Inflammatory macrophage (primary cell): ENCODE results near the gene TADA2A.
"Not testable (repeated sequence)": the region's sequence is repeated elsewhere in the genome, so short reads cannot be mapped to it uniquely, and the experiment has no call there.

Experiments used
- DNase-seq, 2 donors: peaks; one replicate each; pipeline ENCODE4 v3.0.0-alpha.2; 2020 to 2022

The TADA2A gene

GRCh38 chr17:37493249-37494027, 86.8 kb downstream of the TADA2A start:
- DNase-seq: no peak

DNA sequence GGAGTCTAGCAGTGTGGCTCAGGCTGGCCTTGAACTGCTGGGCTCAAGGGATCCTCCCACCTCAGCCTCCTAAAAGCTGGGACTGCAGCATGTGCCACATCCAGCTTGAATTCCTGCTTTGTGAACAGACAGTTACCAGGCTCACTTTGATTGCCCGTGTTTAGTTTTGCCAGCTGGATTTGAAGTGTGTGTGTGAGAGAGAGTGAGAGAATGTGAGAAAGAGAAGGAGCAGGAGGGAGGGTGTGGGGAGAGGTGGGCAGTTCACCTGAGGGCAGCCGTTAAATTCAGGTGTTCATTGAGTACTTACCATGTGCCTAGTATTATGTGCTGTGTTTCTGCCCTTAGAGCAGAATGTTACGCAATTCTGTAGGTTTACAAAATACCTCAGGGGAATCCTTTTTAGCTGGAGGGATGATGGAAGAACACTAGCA, 87.7 kb downstream of the TADA2A start:
- DNase-seq: no peak

DNA sequence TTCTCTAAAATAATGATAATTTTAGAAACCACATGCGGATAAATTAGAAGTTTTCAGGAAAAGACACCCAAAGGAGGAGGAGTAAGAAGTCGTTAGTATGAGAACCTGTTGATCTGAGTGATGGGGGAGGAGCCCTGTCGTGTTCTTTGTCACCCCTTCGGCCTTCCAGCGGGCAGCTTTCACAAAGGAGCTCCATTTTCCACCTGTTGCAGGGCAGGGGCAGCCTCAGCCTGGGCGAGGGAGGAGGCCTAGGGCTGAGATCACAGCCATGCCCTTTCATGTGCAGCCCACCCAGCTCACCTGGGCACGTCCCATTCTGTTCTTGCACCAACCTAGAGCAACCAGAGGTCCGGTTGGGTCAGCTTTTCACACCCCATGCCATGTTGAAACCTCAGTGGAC, 88.3 kb downstream of the TADA2A start:
- DNase-seq: no peak

DNA sequence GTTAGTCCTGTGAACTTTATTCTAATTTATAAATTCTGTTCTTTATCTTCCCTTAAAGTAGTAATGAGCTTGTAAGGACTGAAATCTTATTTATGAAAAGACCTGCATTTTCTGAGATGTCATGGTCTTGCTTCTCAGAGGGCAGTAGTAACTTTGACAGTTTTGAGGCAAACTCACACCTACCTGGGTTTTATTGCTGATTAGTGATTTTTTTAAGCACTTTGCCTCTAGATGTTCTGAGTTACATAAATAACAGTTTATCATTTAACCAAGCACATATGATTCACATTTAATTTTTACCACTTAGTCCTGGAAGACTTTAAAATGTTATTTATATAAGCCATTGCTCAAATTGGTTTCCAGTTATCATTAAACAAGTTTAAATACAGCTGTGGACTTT, 93.7 kb downstream of the TADA2A start:
- no peak for DNase-seq

DNA sequence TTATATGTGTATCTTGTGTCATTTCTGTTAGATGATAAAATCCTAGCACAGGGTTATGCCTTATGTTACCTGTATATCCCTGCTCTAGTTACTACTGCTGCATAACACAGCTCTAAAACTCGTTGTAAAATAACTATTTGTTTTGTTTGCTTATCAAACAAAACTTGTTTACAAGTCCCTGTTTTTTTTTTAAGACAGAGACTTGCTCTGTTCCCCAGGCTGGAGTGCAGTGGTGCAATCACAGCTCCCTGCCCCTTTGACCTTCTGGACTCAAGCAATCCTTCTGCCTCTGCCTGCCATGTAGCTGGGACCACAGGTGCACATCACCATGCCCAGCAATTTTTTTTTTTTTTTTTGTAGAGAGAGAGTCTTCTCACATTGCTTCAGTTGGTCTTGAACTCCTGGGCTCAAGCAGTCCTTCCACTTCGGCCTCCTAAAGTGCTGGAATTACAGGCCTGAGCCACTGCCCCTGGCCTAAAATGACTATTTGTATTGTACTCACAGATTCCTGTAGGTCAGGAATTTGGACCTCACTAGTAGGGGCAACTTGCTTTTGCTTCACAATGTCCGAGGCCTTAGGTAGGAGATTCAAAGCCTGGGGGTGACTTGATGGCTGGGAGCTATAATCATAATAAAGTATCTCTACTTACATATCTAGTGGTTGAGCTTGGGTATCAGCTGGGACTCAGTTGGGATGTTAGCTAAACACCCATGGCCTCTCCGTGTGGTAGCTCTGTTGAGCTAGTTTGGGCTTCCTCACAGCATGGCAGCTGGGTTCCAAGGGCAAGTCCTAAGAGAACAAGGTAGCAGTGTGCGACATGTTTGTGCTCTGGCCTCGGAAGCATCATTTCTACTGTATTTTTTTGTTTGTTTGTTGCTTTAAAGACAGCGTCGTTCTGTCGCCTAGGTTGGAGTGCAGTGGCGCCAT, 95.6 kb downstream of the TADA2A start:
- DNase-seq: no peak

- DNase-seq: no peak
These were observed 96.5 kb downstream of the TADA2A start for GRCh38 chr17:37503148-37503547.

DNA sequence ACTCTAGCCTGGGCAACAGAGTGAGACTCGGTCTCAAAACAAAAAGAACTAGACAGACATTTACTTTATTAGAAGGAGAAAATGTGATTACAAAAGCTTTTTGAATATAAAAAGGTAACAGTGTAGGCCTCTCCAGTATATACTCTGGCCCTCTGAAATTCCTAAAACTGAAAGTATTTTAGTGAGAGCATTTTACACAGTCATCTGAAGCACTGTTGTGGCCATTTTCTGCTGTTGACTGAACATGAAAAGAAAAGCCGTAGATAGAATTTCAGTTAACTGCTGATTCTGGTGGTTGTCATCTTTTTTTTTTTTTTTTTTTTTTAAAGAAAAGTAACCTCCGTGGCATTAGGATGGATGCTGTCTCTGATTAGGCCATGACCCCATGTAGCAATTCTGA, 98.6 kb downstream of the TADA2A start:
- no peak for DNase-seq

GRCh38 chr17:37506678-37507077, 100.0 kb downstream of the TADA2A start:
- peak; percentile 19 to 29 for DNase-seq

DNA sequence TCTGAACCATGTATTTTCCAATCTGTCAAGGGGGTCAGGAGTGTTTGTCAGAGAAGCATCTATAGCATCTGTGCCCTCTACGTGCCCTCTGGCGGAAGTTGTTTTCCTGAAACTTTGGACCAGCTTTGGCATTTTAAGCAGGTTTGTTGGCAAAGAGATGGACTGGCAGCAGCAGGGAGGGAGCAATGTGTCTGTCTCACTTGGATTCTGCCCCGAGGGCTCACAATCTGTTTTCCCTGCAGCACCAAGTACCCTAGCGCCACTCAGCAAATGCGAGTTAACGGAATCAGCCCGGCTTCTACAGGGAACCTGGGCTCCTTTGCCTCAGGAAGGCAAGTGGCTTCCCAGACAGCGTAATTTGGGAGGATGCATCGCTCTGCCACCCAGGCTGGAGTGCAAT, 100.4 kb downstream of the TADA2A start:
- no peak for DNase-seq

GRCh38 chr17:37510056-37510455, 103.4 kb downstream of the TADA2A start:
- no peak for DNase-seq

DNA sequence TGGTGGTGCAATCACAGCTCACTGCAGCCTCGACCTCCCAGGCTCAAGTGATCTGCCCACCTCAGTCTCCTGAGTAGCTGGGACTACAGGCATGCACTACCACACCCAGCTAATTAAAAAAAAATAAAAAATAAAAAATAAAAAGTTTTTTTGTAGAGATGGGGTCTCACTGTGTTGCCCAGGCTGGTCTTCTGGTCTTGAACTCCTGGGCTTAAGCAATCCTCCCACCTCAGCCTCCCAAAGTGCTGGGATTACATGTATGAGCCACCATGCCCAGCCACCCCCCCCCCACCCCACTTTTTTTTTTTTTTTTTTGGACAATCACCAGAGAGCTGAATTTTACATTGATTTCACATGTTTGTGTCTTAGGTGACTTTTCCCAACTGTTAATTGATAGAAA, 105.0 kb downstream of the TADA2A start:
- DNase-seq: not testable (repeated sequence)

DNA sequence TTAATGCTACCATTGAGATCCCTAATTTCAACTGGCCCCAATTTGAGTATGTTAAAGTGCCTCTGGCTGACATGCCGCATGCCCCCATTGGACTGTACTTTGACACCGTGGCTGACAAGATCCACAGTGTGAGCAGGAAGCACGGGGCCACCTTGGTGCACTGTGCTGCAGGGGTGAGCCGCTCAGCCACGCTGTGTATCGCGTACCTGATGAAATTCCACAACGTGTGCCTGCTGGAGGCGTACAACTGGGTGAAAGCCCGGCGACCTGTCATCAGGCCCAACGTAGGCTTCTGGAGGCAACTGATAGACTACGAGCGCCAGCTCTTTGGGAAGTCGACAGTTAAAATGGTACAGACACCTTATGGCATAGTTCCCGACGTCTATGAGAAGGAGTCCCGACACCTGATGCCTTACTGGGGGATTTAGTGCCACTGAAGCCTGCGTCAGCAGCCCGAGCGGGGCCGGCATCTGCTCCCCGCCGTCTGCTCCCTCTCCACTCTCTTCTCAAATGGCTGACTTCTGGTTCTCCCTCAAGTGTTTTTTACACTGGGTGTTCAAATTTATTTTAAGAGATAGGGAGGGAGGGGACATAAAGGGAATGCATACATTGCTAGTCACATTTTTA, 105.9 kb downstream of the TADA2A start:
- no peak for DNase-seq

DNA sequence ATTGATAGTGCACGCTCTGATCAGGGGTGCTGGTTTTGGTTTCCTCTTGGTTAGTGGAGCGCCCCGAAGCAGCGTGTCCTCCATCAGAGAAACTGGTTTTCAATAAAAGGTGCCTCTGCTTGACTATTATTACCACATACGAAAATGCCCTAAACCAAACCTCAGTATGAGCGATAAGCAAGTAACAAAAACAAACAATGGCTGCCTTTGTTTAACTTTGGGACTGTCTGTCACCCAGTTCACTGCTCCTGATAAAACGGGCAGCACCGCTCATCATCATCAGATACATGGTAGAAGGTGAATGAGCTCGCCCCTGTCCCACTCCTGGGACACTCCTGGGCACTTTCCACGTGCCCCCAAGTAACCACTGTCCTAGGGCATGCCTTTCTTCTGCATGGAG, 107.0 kb downstream of the TADA2A start:
- no peak for DNase-seq

DNA sequence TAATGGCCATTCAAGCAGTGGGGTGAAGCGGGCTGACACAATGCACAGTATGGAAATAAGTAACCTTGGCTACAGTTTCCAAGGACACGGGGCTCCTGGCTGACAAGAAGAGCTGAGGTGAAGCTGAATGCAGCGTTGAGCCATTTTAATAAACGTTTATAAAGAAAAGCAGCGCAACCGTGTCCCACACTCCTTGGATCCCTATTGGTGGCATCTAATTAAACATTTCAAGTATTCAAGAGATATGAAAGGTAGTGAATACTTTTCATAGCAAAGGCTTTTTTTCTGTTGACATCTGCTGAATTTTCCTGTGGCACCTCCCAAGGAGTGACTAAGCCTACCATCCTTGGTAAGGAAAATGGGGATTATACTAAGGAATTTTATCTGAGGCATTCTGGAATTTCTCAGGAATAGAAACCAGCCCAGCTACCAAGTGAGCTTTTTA, 109.5 kb downstream of the TADA2A start:
- DNase-seq: no peak

- DNase-seq: no peak
These were observed 111.2 kb downstream of the TADA2A start for GRCh38 chr17:37517881-37518280.

GRCh38 chr17:37518826-37519225, 112.1 kb downstream of the TADA2A start:
- DNase-seq: no peak

DNA sequence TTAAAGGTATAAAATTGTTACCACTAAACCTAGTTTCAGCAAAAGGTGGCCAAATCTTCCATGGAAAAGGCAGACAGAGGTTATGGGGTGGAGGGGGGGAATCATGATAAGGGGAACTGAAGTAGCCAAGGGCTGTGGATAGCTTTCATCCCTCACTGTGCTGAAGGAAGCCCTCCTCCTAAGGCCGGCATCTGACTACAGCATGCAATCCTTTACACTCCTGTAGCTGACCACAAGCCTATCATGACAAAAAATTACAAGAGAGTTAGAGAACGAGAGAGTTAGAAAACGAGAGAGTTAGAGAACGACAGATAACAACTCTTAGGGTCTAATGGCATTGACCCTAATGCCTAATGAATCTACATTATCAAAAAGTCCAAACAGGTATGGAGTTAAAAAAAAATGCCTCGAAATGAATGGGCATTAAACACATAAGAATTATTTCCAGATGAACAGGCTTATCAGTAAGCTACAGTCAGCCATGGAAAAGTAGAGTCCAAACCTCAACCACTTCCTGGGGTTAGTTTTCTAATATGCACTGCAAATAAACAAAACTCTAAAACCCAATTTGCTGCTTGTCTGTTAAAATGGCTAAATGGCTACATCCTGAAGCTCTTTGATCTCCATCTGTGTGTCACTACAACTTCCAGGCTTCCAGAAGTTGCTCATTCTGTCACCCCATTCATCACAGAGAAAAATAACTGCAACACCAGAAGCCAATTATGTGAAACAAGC, 112.7 kb downstream of the TADA2A start:
- DNase-seq: no peak

GRCh38 chr17:37520174-37520573, 113.5 kb downstream of the TADA2A start:
- DNase-seq: no peak

DNA sequence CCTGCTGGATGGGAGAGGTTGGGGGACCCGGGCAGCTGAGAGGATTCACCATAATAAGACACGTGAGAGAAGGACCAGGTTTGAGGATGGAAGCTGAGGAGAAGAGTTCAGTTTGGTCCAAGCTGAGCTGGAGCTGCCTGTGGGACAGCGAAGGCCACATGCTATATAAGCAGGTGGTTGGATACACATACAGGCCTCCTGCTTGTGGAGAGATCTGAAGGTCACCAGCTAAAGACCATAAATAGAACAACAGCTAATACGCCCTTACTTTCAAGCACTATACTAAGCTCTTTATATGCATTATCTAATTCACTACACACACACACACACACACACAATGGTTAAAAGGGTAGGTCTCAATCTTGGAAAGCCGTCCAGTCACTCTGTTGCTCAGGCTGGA, 115.1 kb downstream of the TADA2A start:
- no peak for DNase-seq

GRCh38 chr17:37523715-37524219, 117.1 kb downstream of the TADA2A start:
- no peak for DNase-seq

- peak in 1 of 2 donors; percentile 7 for DNase-seq
These were observed 120.7 kb downstream of the TADA2A start for GRCh38 chr17:37527249-37527851.
